ENCODE data around the gene CCDC85B.

DNA sequence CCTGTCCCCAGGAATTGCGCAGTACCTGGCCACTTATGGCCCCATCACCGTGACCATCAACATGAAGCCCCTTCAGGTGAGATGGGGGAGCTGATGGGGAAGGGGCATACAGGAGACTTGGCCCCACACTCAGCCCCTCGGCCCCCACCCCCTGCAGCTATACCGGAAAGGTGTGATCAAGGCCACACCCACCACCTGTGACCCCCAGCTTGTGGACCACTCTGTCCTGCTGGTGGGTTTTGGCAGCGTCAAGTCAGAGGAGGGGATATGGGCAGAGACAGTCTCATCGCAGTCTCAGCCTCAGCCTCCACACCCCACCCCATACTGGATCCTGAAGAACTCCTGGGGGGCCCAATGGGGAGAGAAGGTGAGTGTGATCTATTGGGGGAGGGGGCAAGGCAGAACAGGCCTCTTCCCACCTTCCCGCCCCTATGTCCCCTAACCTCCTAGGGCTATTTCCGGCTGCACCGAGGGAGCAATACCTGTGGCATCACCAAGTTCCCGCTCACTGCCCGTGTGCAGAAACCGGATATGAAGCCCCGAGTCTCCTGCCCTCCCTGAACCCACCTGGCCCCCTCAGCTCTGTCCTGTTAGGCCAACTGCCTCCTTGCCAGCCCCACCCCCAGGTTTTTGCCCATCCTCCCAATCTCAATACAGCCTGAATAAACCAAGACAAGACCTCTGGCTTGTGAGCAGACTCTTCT lies 7.3 kb upstream of the CCDC85B start:
- TF ChIP-seq, protein P1, sequence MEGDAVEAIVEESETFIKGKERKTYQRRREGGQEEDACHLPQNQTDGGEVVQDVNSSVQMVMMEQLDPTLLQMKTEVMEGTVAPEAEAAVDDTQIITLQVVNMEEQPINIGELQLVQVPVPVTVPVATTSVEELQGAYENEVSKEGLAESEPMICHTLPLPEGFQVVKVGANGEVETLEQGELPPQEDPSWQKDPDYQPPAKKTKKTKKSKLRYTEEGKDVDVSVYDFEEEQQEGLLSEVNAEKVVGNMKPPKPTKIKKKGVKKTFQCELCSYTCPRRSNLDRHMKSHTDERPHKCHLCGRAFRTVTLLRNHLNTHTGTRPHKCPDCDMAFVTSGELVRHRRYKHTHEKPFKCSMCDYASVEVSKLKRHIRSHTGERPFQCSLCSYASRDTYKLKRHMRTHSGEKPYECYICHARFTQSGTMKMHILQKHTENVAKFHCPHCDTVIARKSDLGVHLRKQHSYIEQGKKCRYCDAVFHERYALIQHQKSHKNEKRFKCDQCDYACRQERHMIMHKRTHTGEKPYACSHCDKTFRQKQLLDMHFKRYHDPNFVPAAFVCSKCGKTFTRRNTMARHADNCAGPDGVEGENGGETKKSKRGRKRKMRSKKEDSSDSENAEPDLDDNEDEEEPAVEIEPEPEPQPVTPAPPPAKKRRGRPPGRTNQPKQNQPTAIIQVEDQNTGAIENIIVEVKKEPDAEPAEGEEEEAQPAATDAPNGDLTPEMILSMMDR (IDR thresholded peaks at IDR 0.05; ENCODE audit: low read length): no peak
- TF ChIP-seq EZH2 (IDR thresholded peaks at IDR 0.05; ENCODE audit: borderline replicate concordance, low read length): no peak
